GM21786 (cell line): Measurements from ENCODE around the gene PIGR.

Experiments used
- ATAC-seq: cut with Tn5 transposase; IDR thresholded peaks from one replicate; pipeline ENCODE4 v1.9.1; 2021; ENCODE audit not compliant: unreplicated experiment

PIGR gene

GRCh38 chr1:206893380-206893779, 52.9 kb downstream of the PIGR start:
- ATAC-seq: no peak

- no peak for ATAC-seq
These were observed 53.8 kb downstream of the PIGR start for GRCh38 chr1:206892351-206892984.

- no peak for ATAC-seq
These were observed 54.9 kb downstream of the PIGR start for GRCh38 chr1:206891412-206891811.

- ATAC-seq: no peak
These were observed 55.9 kb downstream of the PIGR start for GRCh38 chr1:206890125-206891060.

GRCh38 chr1:206887701-206888100, 58.6 kb downstream of the PIGR start:
- ATAC-seq: no peak

- no peak for ATAC-seq
These were observed 59.4 kb downstream of the PIGR start for GRCh38 chr1:206886831-206887230.

- ATAC-seq: no peak
These were observed 60.8 kb downstream of the PIGR start for GRCh38 chr1:206885341-206886060.

GRCh38 chr1:206883876-206884275, 62.4 kb downstream of the PIGR start:
- ATAC-seq: no peak

GRCh38 chr1:206883160-206883559, 63.1 kb downstream of the PIGR start:
- ATAC-seq: no peak

- ATAC-seq: no peak
These were observed 63.7 kb downstream of the PIGR start for GRCh38 chr1:206882555-206882954.

GRCh38 chr1:206880314-206880713, 66.0 kb downstream of the PIGR start:
- ATAC-seq: no peak
